GM06990 (cell line): Measurements from ENCODE around the gene LATS2.

Experiments used
- DNase-seq: peaks from one replicate; pipeline ENCODE4 v3.0.0-alpha.2; 2011; ENCODE audit not compliant: insufficient read length; ENCODE audit errors: extremely low read depth
- H3K27me3 ChIP-seq: replicated peaks from 2 replicates; pipeline ENCODE4 v1.6.0; 2011; ENCODE audit warnings: low read length; ENCODE audit not compliant: control insufficient read depth, insufficient read depth
- H3K36me3 ChIP-seq: 2 replicates; pipeline ENCODE4 v1.5.1; 2011; ENCODE audit warnings: low read length; ENCODE audit not compliant: control insufficient read depth, insufficient read depth
- H3K4me3 ChIP-seq: replicated peaks from 2 replicates; pipeline ENCODE4 v1.5.1; 2011; ENCODE audit warnings: low read depth, mild to moderate bottlenecking, control low read depth, low read length
- TF ChIP-seq, protein P1 (sequence below): IDR thresholded peaks from 2 replicates; pipeline ENCODE4 v1.5.1; 2011; ENCODE audit warnings: low read length, control low read depth, mild to moderate bottlenecking, inconsistent platforms; ENCODE audit not compliant: insufficient read depth, poor library complexity, severe bottlenecking

Gene LATS2

DNA sequence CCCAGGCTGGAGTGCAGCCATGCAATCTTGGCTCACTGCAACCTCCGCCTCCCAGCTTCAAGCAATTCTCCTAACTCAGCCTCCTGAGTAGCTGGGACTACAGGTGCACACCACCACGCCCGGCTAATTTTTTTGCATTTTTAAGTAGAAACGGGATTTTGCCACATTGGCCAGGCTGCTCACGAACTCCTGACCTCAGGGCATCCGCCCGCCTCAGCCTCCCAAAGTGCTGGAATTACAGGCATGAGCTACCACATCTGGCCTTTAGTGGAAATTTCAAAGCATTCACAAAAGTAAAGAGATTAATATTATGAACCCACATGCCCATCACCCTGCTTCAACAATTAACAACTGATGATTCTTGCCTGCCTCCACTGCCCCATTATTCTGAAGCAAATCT lies 20.5 kb upstream of the LATS2 start:
- Histone ChIP-seq H3K27me3 (no peaks in the 10 kb centered on the region), H3K4me3 (no peak overlapping the region), H3K36me3 (no peaks in the 10 kb centered on the region)
- DNase-seq, result no peak
- TF ChIP-seq, protein P1, sequence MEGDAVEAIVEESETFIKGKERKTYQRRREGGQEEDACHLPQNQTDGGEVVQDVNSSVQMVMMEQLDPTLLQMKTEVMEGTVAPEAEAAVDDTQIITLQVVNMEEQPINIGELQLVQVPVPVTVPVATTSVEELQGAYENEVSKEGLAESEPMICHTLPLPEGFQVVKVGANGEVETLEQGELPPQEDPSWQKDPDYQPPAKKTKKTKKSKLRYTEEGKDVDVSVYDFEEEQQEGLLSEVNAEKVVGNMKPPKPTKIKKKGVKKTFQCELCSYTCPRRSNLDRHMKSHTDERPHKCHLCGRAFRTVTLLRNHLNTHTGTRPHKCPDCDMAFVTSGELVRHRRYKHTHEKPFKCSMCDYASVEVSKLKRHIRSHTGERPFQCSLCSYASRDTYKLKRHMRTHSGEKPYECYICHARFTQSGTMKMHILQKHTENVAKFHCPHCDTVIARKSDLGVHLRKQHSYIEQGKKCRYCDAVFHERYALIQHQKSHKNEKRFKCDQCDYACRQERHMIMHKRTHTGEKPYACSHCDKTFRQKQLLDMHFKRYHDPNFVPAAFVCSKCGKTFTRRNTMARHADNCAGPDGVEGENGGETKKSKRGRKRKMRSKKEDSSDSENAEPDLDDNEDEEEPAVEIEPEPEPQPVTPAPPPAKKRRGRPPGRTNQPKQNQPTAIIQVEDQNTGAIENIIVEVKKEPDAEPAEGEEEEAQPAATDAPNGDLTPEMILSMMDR, result no peak

DNA sequence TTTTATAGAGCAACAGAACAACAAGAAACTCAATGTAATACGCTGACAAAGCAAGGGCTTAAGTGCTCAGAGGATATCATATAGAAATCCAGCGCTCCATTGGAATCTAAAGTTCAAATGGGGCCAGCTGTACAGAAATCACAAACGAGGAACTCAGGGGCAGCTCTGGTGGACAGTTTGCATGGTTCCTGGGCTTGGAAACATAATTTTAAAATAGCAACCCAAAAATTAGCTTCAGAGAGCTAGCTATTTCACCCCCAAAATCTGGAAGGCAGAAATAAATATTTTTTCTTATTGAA lies 19.2 kb upstream of the LATS2 start:
- H3K36me3 ChIP-seq, result no peaks in the 10 kb centered on the region
- TF ChIP-seq, protein P1, result no peak
- H3K4me3 ChIP-seq, result no peak overlapping the region
- DNase-seq, result no peak
- H3K27me3 ChIP-seq, result no peaks in the 10 kb centered on the region

DNA sequence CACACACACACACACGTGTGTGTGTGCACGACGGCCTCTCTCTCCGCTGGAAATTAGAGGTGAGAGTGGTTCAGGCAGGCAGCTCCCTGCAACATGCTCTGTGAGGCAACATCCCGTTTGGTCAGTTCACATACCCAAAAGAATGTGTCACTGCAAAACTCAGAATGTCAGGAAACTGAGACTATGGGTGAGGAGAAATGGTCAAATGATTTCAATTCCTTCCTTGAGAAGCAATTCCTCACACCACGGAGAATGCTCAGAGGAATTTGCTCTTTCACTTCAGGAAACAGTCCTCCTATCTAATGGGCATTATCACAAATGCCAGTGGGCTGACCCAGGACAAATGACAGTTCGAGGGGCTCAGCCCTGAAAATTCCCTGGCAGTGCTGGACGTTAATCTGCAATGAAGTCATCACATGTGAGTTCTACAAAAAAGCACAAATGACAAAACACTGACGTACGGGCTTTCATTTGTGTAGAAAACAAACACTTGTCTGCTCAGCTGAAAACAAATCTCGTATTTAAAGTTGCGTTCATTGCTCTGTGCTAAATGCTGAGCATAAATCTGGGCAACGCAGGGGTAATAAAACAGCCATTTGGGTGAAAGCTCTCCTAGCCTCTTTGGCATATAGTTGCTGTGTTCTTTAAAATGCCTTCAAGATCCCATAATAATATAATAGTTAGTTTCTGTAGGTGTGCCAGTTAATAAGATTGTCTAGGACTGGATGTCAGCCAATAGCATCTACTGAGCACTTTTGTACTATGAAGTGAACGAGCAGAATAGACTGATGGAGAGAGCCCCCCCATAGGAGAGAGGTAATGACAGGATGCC lies 18.6 kb upstream of the LATS2 start:
- DNase-seq, result no peak
- no peaks in the 10 kb centered on the region for H3K27me3 ChIP-seq
- H3K4me3 ChIP-seq, result no peak overlapping the region
- TF ChIP-seq, protein P1, result no peak
- no peaks in the 10 kb centered on the region for H3K36me3 ChIP-seq

GRCh38 chr13:21079221-21079620 lies 17.8 kb upstream of the LATS2 start:
- DNase-seq, result no peak
- no peak overlapping the region for H3K4me3 ChIP-seq
- no peaks in the 10 kb centered on the region for H3K27me3 ChIP-seq
- H3K36me3 ChIP-seq, result no peaks in the 10 kb centered on the region
- TF ChIP-seq, protein P1, result no peak

GRCh38 chr13:21078501-21078900 lies 17.1 kb upstream of the LATS2 start:
- no peak for DNase-seq
- H3K4me3 ChIP-seq, result no peak overlapping the region
- H3K27me3 ChIP-seq, result no peaks in the 10 kb centered on the region
- TF ChIP-seq, protein P1, result no peak
- no peaks in the 10 kb centered on the region for H3K36me3 ChIP-seq
